ENCODE results near the gene DTNBP1.
A peak's percentile ranks its signal among the peaks of the same experiment; 100 is the strongest.
"Not testable (repeated sequence)": the region's sequence is repeated elsewhere in the genome, so short reads cannot be mapped to it uniquely, and the experiment has no call there.

The DTNBP1 gene

GRCh38 chr6:15657290-15657689, 5.5 kb downstream of the DTNBP1 start:
- no peak for DNase-seq (ENCODE audit: extremely low read depth, low read depth)
- no peak for TF ChIP-seq CTCF (IDR thresholded peaks at IDR 0.05; ENCODE audit: low read depth, low read length)

DNA sequence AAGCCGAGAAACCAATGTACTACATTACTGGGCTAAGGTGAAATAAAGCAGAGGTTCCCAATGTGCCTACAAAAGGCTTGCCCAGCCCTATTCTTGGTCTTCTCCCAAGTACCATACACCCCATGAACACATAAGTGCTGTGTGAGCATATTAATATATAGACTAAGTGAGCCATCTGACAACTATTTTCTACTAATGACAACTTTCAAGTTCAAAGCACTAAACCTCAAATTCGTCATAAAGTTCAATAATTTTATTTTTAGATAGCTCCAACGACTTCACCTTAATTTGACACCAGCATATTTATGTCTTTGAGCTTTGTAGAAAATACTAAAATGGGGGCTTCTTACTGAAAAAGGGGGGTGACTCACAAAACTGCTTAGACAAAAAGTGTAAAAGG, 6.7 kb downstream of the DTNBP1 start:
- DNase-seq (ENCODE audit: extremely low read depth, low read depth): no peak
- no peak for TF ChIP-seq CTCF (IDR thresholded peaks at IDR 0.05; ENCODE audit: low read depth, low read length)

GRCh38 chr6:15654250-15654649, 8.6 kb downstream of the DTNBP1 start:
- no peak for DNase-seq (ENCODE audit: extremely low read depth, low read depth)
- no peak for TF ChIP-seq CTCF (IDR thresholded peaks at IDR 0.05; ENCODE audit: low read depth, low read length)

- no peak for TF ChIP-seq CTCF (IDR thresholded peaks at IDR 0.05; ENCODE audit: low read depth, low read length)
- no peak for DNase-seq (ENCODE audit: extremely low read depth, low read depth)
Measured at GRCh38 chr6:15653581-15653980, 9.2 kb downstream of the DTNBP1 start.

DNA sequence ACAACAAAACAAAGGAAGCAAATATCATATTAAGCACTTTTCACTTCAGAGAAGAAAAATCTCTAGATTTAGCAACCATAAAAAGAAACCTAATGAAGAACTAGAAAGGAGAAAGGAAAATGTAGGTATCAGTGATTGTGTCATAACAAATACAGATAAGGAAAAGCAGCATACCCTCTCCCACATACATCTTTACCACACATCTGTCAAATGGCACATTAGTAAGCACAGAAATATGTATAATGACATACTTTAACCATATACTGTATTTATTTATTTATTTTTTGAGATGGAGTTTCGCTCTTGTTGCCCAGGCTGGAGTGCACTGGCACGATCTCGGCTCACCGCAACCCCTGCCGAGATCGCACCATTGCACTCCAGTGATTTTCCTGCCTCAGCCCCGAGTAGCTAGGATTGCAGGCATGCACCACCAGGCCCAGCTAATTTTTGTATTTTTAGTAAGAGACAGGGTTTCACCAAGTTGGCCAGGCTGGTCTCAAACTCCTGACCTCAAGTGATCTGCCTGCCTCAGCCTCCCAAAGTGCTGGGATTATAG, 12.7 kb downstream of the DTNBP1 start:
- not testable (repeated sequence) for DNase-seq (ENCODE audit: extremely low read depth, low read depth)

DNA sequence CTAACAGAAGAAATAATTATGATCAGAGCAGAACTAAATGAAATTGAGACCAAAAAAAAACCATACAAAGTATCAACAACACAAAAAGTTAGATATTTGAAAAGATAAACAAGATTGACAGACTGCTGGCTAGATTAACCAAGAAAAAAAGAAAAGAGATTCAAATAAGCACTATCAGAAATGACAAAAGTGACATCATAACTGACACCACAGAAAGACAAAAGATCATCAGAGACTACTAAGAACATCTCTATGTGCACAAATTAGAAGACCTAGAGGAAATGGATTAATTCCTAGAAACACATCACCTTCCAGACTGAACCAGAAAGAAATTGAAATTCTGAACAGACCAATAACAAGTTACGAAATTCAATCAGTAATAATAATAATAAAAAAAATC, 17.9 kb downstream of the DTNBP1 start:
- no peak for DNase-seq (ENCODE audit: extremely low read depth, low read depth)
- no peak for TF ChIP-seq CTCF (IDR thresholded peaks at IDR 0.05; ENCODE audit: low read depth, low read length)

GRCh38 chr6:15643542-15643941, 19.3 kb downstream of the DTNBP1 start:
- no peak for DNase-seq (ENCODE audit: extremely low read depth, low read depth)
- TF ChIP-seq CTCF (IDR thresholded peaks at IDR 0.05; ENCODE audit: low read depth, low read length): no peak

DNA sequence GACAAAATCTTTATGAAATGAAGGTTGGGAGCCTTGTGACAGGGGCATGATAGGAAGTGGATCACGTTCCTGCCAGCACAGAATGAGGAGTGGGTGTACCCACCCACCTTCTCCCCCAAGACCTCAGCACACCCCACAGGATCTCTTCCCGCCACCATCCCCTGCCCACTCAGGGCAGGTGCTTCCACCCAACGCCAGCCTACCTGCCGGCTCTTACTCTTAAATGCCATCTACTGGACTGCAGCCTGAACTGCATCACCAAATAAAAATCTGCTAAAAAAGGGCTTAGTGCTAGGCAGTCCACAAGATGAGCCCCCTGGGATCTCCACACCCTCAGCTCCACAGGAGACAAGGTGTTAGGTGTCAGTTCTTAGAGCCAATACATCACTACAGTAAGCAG, 20.6 kb downstream of the DTNBP1 start:
- TF ChIP-seq CTCF (IDR thresholded peaks at IDR 0.05; ENCODE audit: low read depth, low read length): peak; percentile 4
- DNase-seq (ENCODE audit: extremely low read depth, low read depth): no peak

Data from AG09319 (cell line).